Measurements from ENCODE around the gene PKP1. TPM values are rescaled to one million over a fixed set of nuclear protein-coding genes. Genes with fewer than 3 reads are reported as not detected.

PKP1 gene
- total RNA-seq, 3 donors from 2014 or later: 0.96 to 22.5 (median 12.1) TPM

GRCh38 chr1:201360486-201360885 lies 77.2 kb downstream of the PKP1 start:
- Histone ChIP-seq H3K36me3 (no peaks in the 10 kb centered on the region), H3K4me1 (no peaks in the 10 kb centered on the region), H3K9me3 (no peaks in the 10 kb centered on the region), H3K27me3 (no peaks in the 10 kb centered on the region), H3K27ac (no peak overlapping the region), H3K4me3 (no peak overlapping the region)
- intact Hi-C loops (cut with DNase I; ENCODE audit: low total_unique reads): loop anchor here (5.0 kb wide), 1 partner anchor 108 kb away; no protein-coding TSS in a partner anchor
- DNase-seq (ENCODE audit: low spot score in 2 of 2): no peak
- TF ChIP-seq, protein P1, sequence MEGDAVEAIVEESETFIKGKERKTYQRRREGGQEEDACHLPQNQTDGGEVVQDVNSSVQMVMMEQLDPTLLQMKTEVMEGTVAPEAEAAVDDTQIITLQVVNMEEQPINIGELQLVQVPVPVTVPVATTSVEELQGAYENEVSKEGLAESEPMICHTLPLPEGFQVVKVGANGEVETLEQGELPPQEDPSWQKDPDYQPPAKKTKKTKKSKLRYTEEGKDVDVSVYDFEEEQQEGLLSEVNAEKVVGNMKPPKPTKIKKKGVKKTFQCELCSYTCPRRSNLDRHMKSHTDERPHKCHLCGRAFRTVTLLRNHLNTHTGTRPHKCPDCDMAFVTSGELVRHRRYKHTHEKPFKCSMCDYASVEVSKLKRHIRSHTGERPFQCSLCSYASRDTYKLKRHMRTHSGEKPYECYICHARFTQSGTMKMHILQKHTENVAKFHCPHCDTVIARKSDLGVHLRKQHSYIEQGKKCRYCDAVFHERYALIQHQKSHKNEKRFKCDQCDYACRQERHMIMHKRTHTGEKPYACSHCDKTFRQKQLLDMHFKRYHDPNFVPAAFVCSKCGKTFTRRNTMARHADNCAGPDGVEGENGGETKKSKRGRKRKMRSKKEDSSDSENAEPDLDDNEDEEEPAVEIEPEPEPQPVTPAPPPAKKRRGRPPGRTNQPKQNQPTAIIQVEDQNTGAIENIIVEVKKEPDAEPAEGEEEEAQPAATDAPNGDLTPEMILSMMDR (IDR thresholded peaks at IDR 0.05): no peak
- TF ChIP-seq POLR2A (IDR thresholded peaks at IDR 0.05) (no peak), POLR2AphosphoS5 (IDR thresholded peaks at IDR 0.05) (no peak)

DNA sequence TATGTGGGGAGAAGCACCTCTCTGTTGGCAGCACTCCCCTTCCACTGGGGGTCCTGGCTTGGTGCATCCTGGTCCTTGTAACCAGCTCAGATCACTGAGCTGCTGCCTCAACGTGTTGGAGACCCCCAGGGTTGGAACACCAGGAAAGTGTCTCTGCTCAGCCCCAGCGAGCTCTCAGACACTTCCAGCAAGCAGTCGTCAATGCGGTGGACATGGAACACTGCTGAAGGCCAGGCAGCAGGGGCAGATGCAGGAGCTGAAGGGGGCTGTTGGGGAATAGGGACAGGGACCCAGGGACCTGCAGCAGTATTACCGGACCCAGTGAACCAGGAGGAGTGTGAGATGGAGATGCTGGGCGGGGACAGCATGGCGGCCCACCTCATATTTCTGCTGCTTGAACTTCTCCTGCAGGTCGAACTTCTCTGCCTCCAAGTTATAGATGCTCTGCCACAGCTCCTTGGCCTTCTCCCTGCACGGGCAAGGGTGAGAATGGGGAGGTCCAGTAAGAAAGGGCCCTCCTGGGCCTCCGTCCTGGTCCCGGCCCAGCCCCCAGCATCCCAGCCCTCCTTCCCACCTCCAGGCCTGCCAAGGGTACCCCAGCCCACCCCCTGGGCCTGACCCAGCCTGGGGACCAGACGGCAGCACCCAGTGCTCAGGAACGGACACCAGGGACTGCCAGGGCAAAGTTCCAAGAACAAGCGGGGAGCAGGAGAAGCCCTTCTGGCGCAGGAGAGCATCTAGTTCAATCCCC lies 77.8 kb downstream of the PKP1 start:
- Histone ChIP-seq H3K27ac (no peak overlapping the region), H3K36me3 (no peaks in the 10 kb centered on the region), H3K9me3 (no peaks in the 10 kb centered on the region), H3K4me3 (no peak overlapping the region), H3K4me1 (no peaks in the 10 kb centered on the region), H3K27me3 (no peaks in the 10 kb centered on the region)
- no peak for DNase-seq (ENCODE audit: low spot score in 2 of 2)
- intact Hi-C loops (cut with DNase I; ENCODE audit: low total_unique reads): loop anchor here (5.0 kb wide), 1 partner anchor 109 kb away; no protein-coding TSS in a partner anchor
- TF ChIP-seq POLR2AphosphoS5 (IDR thresholded peaks at IDR 0.05): no peak
- TF ChIP-seq, protein P1 (IDR thresholded peaks at IDR 0.05): no peak
- no peak for TF ChIP-seq POLR2A (IDR thresholded peaks at IDR 0.05)

DNA sequence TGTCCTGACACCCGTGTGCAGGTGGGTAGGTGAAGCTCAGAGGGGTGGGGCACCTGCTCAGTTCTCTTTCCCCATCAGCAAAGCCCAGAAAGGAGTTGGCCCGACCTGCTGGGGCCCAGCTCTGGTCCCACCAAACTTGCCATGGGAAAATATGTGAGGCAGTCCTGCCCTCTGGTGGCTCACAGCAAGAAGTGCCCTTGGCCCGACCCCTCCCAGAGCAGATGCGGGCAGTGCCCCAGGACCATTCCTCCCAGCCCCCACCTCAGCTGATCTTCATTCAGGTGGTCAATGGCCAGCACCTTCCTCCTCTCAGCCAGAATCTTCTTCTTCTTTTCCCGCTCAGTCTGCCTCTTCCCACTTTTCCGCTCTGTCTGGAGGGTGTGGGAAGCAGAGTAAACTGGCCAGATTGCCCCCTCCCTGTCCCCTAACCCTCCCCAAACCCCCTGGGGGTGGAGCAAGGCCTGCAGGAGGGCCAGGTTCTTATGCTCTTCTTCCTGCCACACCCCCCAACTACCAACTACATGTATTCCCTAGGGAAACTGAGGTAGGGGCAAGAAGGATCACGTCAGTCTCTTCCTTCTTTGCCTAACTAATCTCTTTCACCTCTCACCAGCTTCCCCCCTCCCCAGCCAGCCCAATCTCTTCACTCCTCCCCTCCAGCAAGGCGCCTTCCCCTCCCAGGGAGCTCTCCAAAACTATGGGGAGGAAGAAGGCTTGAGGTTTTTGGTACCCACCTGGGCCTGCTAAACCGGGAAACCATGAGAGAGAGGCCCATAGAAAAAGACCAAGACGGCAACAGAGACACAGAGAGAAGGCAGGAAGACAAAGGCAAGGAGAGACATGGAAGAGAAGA lies 78.6 kb downstream of the PKP1 start:
- intact Hi-C loops (cut with DNase I; ENCODE audit: low total_unique reads): loop anchor here (5.0 kb wide), 1 partner anchor 110 kb away; no protein-coding TSS in a partner anchor
- Histone ChIP-seq H3K4me3 (no peak overlapping the region), H3K9me3 (no peaks in the 10 kb centered on the region), H3K4me1 (no peaks in the 10 kb centered on the region), H3K27me3 (no peaks in the 10 kb centered on the region), H3K36me3 (no peaks in the 10 kb centered on the region), H3K27ac (no peak overlapping the region)
- TF ChIP-seq, protein P1 (IDR thresholded peaks at IDR 0.05): peak; percentile 82 to 94 (median 85)
- no peak for TF ChIP-seq POLR2A (IDR thresholded peaks at IDR 0.05)
- DNase-seq (ENCODE audit: low spot score in 2 of 2): no peak

DNA sequence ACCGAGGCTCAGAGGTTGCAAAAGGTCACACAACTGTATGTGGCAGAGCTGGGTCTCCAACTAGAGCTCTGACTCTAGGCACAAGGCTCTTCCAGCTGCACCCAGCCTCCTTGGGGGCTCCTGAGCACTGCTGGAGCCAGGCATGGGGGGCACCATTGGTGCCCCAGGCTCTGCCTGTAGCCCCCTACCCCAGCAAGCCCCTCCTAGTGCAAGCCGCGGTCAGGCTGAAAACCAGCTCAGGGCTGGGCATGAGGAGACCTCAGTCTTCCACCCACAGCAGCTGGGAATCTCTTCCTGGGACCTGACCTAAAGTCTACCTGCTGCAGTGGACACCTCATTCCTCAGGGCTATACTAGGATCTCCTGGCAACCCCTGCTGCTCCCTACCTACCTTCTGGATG lies 79.6 kb downstream of the PKP1 start:
- DNase-seq (ENCODE audit: low spot score in 2 of 2): no peak
- Histone ChIP-seq H3K27me3 (no peaks in the 10 kb centered on the region), H3K36me3 (no peaks in the 10 kb centered on the region), H3K4me1 (no peaks in the 10 kb centered on the region), H3K9me3 (no peaks in the 10 kb centered on the region), H3K27ac (no peak overlapping the region), H3K4me3 (no peak overlapping the region)
- intact Hi-C loops (cut with DNase I; ENCODE audit: low total_unique reads): loop anchor here (5.0 kb wide), 1 partner anchor 111 kb away; no protein-coding TSS in a partner anchor
- no peak for TF ChIP-seq POLR2A (IDR thresholded peaks at IDR 0.05)
- TF ChIP-seq, protein P1 (IDR thresholded peaks at IDR 0.05): no peak
- TF ChIP-seq POLR2AphosphoS5 (IDR thresholded peaks at IDR 0.05): no peak
